ENCODE results near the gene ARL6IP1.

DNA sequence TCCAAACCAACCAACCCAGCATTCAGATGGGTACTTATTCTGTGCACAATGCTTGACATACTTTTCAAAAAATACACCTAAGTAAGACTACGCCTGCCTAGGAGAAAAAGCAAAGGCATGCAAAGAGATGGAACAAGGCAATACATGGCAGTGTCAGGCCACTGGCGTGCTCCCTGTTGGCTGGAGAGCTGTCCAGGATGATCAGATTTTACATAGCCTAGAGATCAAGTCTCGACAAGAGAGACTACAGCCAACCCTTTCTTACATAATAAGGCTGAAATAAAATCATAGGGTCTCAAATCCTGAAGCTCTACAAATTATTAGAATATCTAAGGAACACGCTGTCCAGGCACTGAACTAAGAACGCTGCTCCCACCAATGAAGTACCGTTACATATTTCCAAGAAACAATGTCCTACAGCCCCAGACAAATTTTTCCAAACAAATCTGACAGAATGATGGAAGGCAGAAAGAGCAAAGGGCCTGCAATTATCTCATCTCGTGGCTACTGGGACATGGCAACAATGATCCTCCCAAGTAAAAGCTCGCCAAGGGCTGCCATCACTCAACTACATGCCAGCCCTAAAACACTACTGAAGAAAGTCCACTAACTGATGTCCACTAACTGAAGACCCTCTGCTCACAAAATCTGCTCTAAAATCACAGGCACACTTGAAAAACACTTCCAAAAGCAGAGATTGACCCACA is 16.3 kb downstream of the ARL6IP1 start:
- TF ChIP-seq CTCF (IDR thresholded peaks at IDR 0.05) (no peak), POLR2A (IDR thresholded peaks at IDR 0.05) (no peak)

All from right lobe of liver (tissue), 4 donors.